ENCODE data around the gene TAF5L. TPM values are rescaled to one million over a fixed set of nuclear protein-coding genes. Genes with fewer than 3 reads are reported as not detected.

Gene TAF5L
- total and polyA plus RNA-seq, 2 of the 13 experiments (the other 11 are each of a cell fraction or from before 2014, with no cell fraction given), result 10.8 to 18.2 TPM

DNA sequence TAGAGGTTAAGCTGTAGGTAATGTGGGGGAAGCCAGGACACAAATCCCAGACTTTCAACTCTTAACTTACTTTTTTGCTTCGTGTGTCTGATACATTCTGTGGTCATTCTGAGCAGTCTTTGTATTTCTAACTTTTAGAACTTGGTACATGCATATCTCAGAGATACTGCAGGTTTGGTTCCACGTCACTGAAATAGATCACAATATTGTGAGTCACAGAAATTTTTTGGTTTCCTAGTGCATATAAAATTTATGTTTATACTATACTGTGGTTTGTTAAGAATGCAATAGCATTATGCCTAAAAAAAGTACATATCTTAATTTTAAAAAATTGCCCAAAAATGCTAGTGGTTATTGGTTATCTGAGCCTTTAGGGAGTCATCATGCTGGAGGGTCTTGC, 3.3 kb upstream of the TAF5L start:
- no peak for FAIRE-seq
- H3K27ac ChIP-seq (ENCODE audit: extremely low read length, insufficient read depth, low read length), result no peak overlapping the region
- TF ChIP-seq, protein P1, sequence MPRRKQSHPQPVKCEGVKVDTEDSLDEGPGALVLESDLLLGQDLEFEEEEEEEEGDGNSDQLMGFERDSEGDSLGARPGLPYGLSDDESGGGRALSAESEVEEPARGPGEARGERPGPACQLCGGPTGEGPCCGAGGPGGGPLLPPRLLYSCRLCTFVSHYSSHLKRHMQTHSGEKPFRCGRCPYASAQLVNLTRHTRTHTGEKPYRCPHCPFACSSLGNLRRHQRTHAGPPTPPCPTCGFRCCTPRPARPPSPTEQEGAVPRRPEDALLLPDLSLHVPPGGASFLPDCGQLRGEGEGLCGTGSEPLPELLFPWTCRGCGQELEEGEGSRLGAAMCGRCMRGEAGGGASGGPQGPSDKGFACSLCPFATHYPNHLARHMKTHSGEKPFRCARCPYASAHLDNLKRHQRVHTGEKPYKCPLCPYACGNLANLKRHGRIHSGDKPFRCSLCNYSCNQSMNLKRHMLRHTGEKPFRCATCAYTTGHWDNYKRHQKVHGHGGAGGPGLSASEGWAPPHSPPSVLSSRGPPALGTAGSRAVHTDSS (CRISPR knock-in tag; conservative IDR thresholded peaks at IDR 0.05), result no peak
- TF ChIP-seq, protein P2, sequence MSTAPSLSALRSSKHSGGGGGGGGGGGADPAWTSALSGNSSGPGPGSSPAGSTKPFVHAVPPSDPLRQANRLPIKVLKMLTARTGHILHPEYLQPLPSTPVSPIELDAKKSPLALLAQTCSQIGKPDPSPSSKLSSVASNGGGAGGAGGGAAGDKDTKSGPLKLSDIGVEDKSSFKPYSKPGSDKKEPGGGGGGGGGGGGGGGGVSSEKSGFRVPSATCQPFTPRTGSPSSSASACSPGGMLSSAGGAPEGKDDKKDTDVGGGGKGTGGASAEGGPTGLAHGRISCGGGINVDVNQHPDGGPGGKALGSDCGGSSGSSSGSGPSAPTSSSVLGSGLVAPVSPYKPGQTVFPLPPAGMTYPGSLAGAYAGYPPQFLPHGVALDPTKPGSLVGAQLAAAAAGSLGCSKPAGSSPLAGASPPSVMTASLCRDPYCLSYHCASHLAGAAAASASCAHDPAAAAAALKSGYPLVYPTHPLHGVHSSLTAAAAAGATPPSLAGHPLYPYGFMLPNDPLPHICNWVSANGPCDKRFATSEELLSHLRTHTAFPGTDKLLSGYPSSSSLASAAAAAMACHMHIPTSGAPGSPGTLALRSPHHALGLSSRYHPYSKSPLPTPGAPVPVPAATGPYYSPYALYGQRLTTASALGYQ (CRISPR knock-in tag; IDR thresholded peaks at IDR 0.05), result no peak
- TF ChIP-seq ZNF230 (CRISPR knock-in tag; IDR thresholded peaks at IDR 0.05), result no peak
- no peak for TF ChIP-seq NPAS2 (CRISPR knock-in tag; IDR thresholded peaks at IDR 0.05; ENCODE audit: borderline replicate concordance)
- TF ChIP-seq ZNF672 (CRISPR knock-in tag; IDR thresholded peaks at IDR 0.05), result no peak
- TF ChIP-seq MTF1 (CRISPR knock-in tag; IDR thresholded peaks at IDR 0.05), result no peak
- TF ChIP-seq ZBTB3 (CRISPR knock-in tag; IDR thresholded peaks at IDR 0.05; ENCODE audit: borderline replicate concordance, low read depth), result no peak
- TF ChIP-seq RELA (CRISPR knock-in tag; IDR thresholded peaks at IDR 0.05), result no peak
- no peak for TF ChIP-seq ZNF891 (CRISPR knock-in tag; IDR thresholded peaks at IDR 0.05)
- TF ChIP-seq, protein P3, sequence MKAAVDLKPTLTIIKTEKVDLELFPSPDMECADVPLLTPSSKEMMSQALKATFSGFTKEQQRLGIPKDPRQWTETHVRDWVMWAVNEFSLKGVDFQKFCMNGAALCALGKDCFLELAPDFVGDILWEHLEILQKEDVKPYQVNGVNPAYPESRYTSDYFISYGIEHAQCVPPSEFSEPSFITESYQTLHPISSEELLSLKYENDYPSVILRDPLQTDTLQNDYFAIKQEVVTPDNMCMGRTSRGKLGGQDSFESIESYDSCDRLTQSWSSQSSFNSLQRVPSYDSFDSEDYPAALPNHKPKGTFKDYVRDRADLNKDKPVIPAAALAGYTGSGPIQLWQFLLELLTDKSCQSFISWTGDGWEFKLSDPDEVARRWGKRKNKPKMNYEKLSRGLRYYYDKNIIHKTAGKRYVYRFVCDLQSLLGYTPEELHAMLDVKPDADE (CRISPR knock-in tag; IDR thresholded peaks at IDR 0.05), result no peak
- no peak for TF ChIP-seq MEIS2 (CRISPR knock-in tag; IDR thresholded peaks at IDR 0.05)
- no peak for TF ChIP-seq ZNF616 (CRISPR knock-in tag; IDR thresholded peaks at IDR 0.05; ENCODE audit: low read depth)
- TF ChIP-seq, protein P4, sequence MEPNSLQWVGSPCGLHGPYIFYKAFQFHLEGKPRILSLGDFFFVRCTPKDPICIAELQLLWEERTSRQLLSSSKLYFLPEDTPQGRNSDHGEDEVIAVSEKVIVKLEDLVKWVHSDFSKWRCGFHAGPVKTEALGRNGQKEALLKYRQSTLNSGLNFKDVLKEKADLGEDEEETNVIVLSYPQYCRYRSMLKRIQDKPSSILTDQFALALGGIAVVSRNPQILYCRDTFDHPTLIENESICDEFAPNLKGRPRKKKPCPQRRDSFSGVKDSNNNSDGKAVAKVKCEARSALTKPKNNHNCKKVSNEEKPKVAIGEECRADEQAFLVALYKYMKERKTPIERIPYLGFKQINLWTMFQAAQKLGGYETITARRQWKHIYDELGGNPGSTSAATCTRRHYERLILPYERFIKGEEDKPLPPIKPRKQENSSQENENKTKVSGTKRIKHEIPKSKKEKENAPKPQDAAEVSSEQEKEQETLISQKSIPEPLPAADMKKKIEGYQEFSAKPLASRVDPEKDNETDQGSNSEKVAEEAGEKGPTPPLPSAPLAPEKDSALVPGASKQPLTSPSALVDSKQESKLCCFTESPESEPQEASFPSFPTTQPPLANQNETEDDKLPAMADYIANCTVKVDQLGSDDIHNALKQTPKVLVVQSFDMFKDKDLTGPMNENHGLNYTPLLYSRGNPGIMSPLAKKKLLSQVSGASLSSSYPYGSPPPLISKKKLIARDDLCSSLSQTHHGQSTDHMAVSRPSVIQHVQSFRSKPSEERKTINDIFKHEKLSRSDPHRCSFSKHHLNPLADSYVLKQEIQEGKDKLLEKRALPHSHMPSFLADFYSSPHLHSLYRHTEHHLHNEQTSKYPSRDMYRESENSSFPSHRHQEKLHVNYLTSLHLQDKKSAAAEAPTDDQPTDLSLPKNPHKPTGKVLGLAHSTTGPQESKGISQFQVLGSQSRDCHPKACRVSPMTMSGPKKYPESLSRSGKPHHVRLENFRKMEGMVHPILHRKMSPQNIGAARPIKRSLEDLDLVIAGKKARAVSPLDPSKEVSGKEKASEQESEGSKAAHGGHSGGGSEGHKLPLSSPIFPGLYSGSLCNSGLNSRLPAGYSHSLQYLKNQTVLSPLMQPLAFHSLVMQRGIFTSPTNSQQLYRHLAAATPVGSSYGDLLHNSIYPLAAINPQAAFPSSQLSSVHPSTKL (CRISPR knock-in tag; IDR thresholded peaks at IDR 0.05), result no peak
- no peak for TF ChIP-seq THYN1 (CRISPR knock-in tag; IDR thresholded peaks at IDR 0.05; ENCODE audit: borderline replicate concordance, low read depth)
- intact Hi-C loops (cut with micrococcal nuclease; ENCODE audit: unreplicated experiment) (no loop called here), in situ Hi-C loops (cut with HindIII; ENCODE audit: extremely low pct_ligation_motif_present, low pct_unique_long_range_greater_than_20kb) (loop anchor here (5.0 kb wide), 1 partner anchor 67 kb away; no protein-coding TSS in a partner anchor)
- no peaks in the 10 kb centered on the region for H3K9me3 ChIP-seq (ENCODE audit: low read length)
- no peaks in the 10 kb centered on the region; a peak in 1 of 5 replicates for H3K27me3 ChIP-seq (ENCODE audit: control insufficient read depth in 1 of 2, insufficient read depth in 2 of 2, low read length in 2 of 2)
- no TSS peak for BruUV-seq (replicated peaks)
- ChIA-PET POLR2A (interaction anchor here (0.9 kb wide), 1 partner anchor 70 kb away, joined by 3 read pairs; no protein-coding TSS in a partner anchor), CTCF (ENCODE audit: low intra/inter-chr PET ratio, low total read pairs) (no interaction called here)
- no peak overlapping the region for H3K9ac ChIP-seq (ENCODE audit: insufficient read depth, low read depth, low read length)
- no peaks in the 10 kb centered on the region for H4K20me1 ChIP-seq (ENCODE audit: insufficient read depth, low read length)
- peaks cover 13% of the 10 kb centered on the region for H3K4me1 ChIP-seq (ENCODE audit: insufficient read depth, low read length)
- 98% methylated on average over 2 of the region's 2 CpGs for WGBS (ENCODE audit: low lambda C conversion rate)
- DNase-seq (ENCODE audit: low spot score), result no peak
- H2AFZ ChIP-seq (ENCODE audit: low read length), result no peak overlapping the region
- ATAC-seq, result no peak
- H3K36me3 ChIP-seq (replicated peaks in 1 of 2; ENCODE audit: control insufficient read depth in 1 of 2, insufficient read depth in 2 of 2, low read length in 2 of 2), result peaks cover 0 to 26% of the 10 kb centered on the region in 2 experiments; a peak in 4 of 5 replicates
- H3K79me2 ChIP-seq (ENCODE audit: insufficient read depth, low read length), result peaks cover 60% of the 10 kb centered on the region
- H3K4me2 ChIP-seq (ENCODE audit: low read depth, low read length), result no peak overlapping the region
- no peak overlapping the region for H3K4me3 ChIP-seq (replicated peaks in 1 of 3; ENCODE audit: insufficient read depth in 1 of 3, low read depth in 2 of 3, low read length in 3 of 3)
